Measurements from ENCODE around the gene VAV2. TPM values are rescaled to one million over a fixed set of nuclear protein-coding genes. Genes with fewer than 3 reads are reported as not detected.

Gene VAV2
- total RNA-seq, 1 donor from 2014 or later: 8.3 TPM

- intact Hi-C loops (cut with DNase I): no loop called here
- peaks cover 17% of the 10 kb centered on the region for H3K4me1 ChIP-seq
- no peaks in the 10 kb centered on the region for H3K36me3 ChIP-seq
- DNase-seq (ENCODE audit: extremely low spot score in 2 of 2): no peak
- no peak overlapping the region for H3K27ac ChIP-seq
- no peak for TF ChIP-seq POLR2AphosphoS5 (IDR thresholded peaks at IDR 0.05; ENCODE audit: insufficient read depth in 1 of 2, low read depth in 1 of 2)
- TF ChIP-seq CTCF (IDR thresholded peaks at IDR 0.05): no peak
- TF ChIP-seq POLR2A (IDR thresholded peaks at IDR 0.05): no peak
- H3K4me3 ChIP-seq: no peak overlapping the region
- H3K9me3 ChIP-seq: no peaks in the 10 kb centered on the region
- H3K27me3 ChIP-seq: no peaks in the 10 kb centered on the region
These were observed 48.1 kb downstream of the VAV2 start for GRCh38 chr9:133943781-133944745.

- H3K4me3 ChIP-seq: no peak overlapping the region
- DNase-seq (ENCODE audit: extremely low spot score in 2 of 2): no peak
- intact Hi-C loops (cut with DNase I): no loop called here
These were observed 48.9 kb downstream of the VAV2 start for GRCh38 chr9:133943036-133943780.

GRCh38 chr9:133942206-133942975 is 49.7 kb downstream of the VAV2 start:
- no peak for DNase-seq (ENCODE audit: extremely low spot score in 2 of 2)
- Histone ChIP-seq H3K9me3 (no peaks in the 10 kb centered on the region), H3K27me3 (no peaks in the 10 kb centered on the region), H3K36me3 (no peaks in the 10 kb centered on the region), H3K4me3 (no peak overlapping the region), H3K4me1 (peaks cover 17% of the 10 kb centered on the region), H3K27ac (no peak overlapping the region)
- intact Hi-C loops (cut with DNase I): no loop called here
- no peak for TF ChIP-seq CTCF (IDR thresholded peaks at IDR 0.05)
- TF ChIP-seq POLR2AphosphoS5 (IDR thresholded peaks at IDR 0.05; ENCODE audit: insufficient read depth in 1 of 2, low read depth in 1 of 2): no peak
- no peak for TF ChIP-seq POLR2A (IDR thresholded peaks at IDR 0.05)

More at GRCh38 chr9:133943036-133943780, 48.9 kb downstream of the VAV2 start:
- H3K4me1 ChIP-seq: peaks cover 17% of the 10 kb centered on the region
- H3K27ac ChIP-seq: no peak overlapping the region
- no peaks in the 10 kb centered on the region for H3K27me3 ChIP-seq
- no peaks in the 10 kb centered on the region for H3K9me3 ChIP-seq
- TF ChIP-seq POLR2A (IDR thresholded peaks at IDR 0.05) (no peak), CTCF (IDR thresholded peaks at IDR 0.05) (no peak), POLR2AphosphoS5 (IDR thresholded peaks at IDR 0.05; ENCODE audit: insufficient read depth in 1 of 2, low read depth in 1 of 2) (no peak)
- no peaks in the 10 kb centered on the region for H3K36me3 ChIP-seq

GRCh38 chr9:133939845-133940244 is 52.3 kb downstream of the VAV2 start:
- Histone ChIP-seq H3K4me1 (peaks cover 12% of the 10 kb centered on the region), H3K4me3 (no peak overlapping the region), H3K27ac (no peak overlapping the region), H3K27me3 (no peaks in the 10 kb centered on the region), H3K36me3 (no peaks in the 10 kb centered on the region), H3K9me3 (no peaks in the 10 kb centered on the region)
- TF ChIP-seq POLR2AphosphoS5 (IDR thresholded peaks at IDR 0.05; ENCODE audit: insufficient read depth in 1 of 2, low read depth in 1 of 2) (no peak), CTCF (IDR thresholded peaks at IDR 0.05) (no peak), POLR2A (IDR thresholded peaks at IDR 0.05) (no peak)
- no peak for DNase-seq (ENCODE audit: extremely low spot score in 2 of 2)
- intact Hi-C loops (cut with DNase I): no loop called here
